Esophagus squamous epithelium (tissue), 4 donors: ENCODE measurements around the gene FANCF.

ENCODE experiments used
- CTCF ChIP-seq, 6 experiments: fragments of 450-650 bp in 4 of 6; fragments of 200-600 bp in 2 of 6; sonication (generic) in 2 of 6; IDR thresholded peaks; one replicate each; pipeline ENCODE4 v1.5.1; 2016 to 2019; ENCODE audit warnings: antibody characterized with exemption in 6 of 6, mild to moderate bottlenecking in 4 of 6, moderate library complexity in 4 of 6
- POLR2A ChIP-seq, 4 donors: fragments of 450-650 bp; IDR thresholded peaks; one replicate each; pipeline ENCODE4 v1.6.1; 2017; ENCODE audit warnings: antibody characterized with exemption in 4 of 4, mild to moderate bottlenecking in 4 of 4, moderate library complexity in 3 of 4

- TF ChIP-seq CTCF (IDR thresholded peaks at IDR 0.05) (peak in 3 of 6 experiments; percentile 27 to 58 (median 33)), POLR2A (IDR thresholded peaks at IDR 0.05) (no peak)
These were observed 45.2 kb upstream of the FANCF start for GRCh38 chr11:22670830-22671229.
